MM.1S (cell line): ENCODE measurements around the gene STK39.

Experiments
- DNase-seq: peaks from one replicate; pipeline ENCODE4 v3.0.0-alpha.2; 2015
- H2AFZ ChIP-seq: fragments of 300-600 bp; sonication (generic); 2 replicates; pipeline ENCODE4 v1.6.0; 2016; ENCODE audit warnings: antibody characterized with exemption, low read length
- H3F3A ChIP-seq: fragments of 300-600 bp; sonication (generic); 2 replicates; pipeline ENCODE4 v1.6.1; 2016; ENCODE audit warnings: mild to moderate bottlenecking, antibody characterized with exemption, low read length, moderate library complexity, mixed read lengths; ENCODE audit not compliant: insufficient read depth
- H3K27ac ChIP-seq: fragments of 300-600 bp; sonication (generic); 2 replicates; pipeline ENCODE4 v1.5.1; 2016; ENCODE audit warnings: mild to moderate bottlenecking, low read length
- H3K27me3 ChIP-seq: fragments of 300-600 bp; sonication (generic); replicated peaks from 2 replicates; pipeline ENCODE4 v1.6.0; 2016; ENCODE audit warnings: low read length; ENCODE audit not compliant: insufficient read depth
- H3K36me3 ChIP-seq: fragments of 300-600 bp; sonication (generic); replicated peaks from 2 replicates; pipeline ENCODE4 v1.6.1; 2016; ENCODE audit warnings: mild to moderate bottlenecking, low read length, mixed read lengths; ENCODE audit not compliant: insufficient read depth
- H3K4me1 ChIP-seq: fragments of 300-600 bp; sonication (generic); 2 replicates; pipeline ENCODE4 v1.6.1; 2016; ENCODE audit warnings: low read length, mixed read lengths
- H3K4me2 ChIP-seq: fragments of 300-600 bp; sonication (generic); 2 replicates; pipeline ENCODE4 v1.6.0; 2016; ENCODE audit warnings: low read depth, low read length
- H3K4me3 ChIP-seq: fragments of 300-600 bp; sonication (generic); 2 replicates; pipeline ENCODE4 v1.5.1; 2016; ENCODE audit warnings: low read length, mixed read lengths
- H3K79me2 ChIP-seq: fragments of 300-600 bp; sonication (generic); 2 replicates; pipeline ENCODE4 v1.6.1; 2016; ENCODE audit warnings: mixed run types, low read length, mixed read lengths
- H3K9ac ChIP-seq: fragments of 300-600 bp; sonication (generic); 2 replicates; pipeline ENCODE4 v1.6.1; 2016; ENCODE audit warnings: low read length, mixed read lengths
- H3K9me2 ChIP-seq: fragments of 300-600 bp; sonication (generic); replicated peaks from 2 replicates; pipeline ENCODE4 v1.6.1; 2016; ENCODE audit warnings: mild to moderate bottlenecking, low read length, mixed read lengths; ENCODE audit not compliant: insufficient read depth
- H3K9me3 ChIP-seq: fragments of 300-600 bp; sonication (generic); replicated peaks from 2 replicates; pipeline ENCODE4 v1.6.1; 2016; ENCODE audit warnings: mild to moderate bottlenecking, low read length, mixed read lengths; ENCODE audit not compliant: insufficient read depth
- H4K20me1 ChIP-seq: fragments of 300-600 bp; sonication (generic); 2 replicates; pipeline ENCODE4 v1.6.1; 2016; ENCODE audit warnings: mild to moderate bottlenecking, low read length, moderate library complexity, mixed read lengths; ENCODE audit not compliant: insufficient read depth
- CTCF ChIP-seq: fragments of 300-600 bp; sonication (generic); IDR thresholded peaks from 2 replicates; pipeline ENCODE4 v1.5.1; 2016; ENCODE audit warnings: antibody characterized with exemption, low read length, mixed read lengths
- EZH2 ChIP-seq: fragments of 300-600 bp; sonication (generic); optimal IDR thresholded peaks from 2 replicates; pipeline ENCODE3; 2017; ENCODE audit warnings: low read depth, mild to moderate bottlenecking, antibody characterized with exemption, low read length, mixed read lengths
- EZH2phosphoT487 ChIP-seq: fragments of 300-600 bp; sonication (generic); IDR thresholded peaks from 2 replicates; pipeline ENCODE4 v1.6.1; 2018; ENCODE audit warnings: antibody characterized with exemption, low read length

The STK39 gene

GRCh38 chr2:167965907-167966761, 281.3 kb downstream of the STK39 start:
- TF ChIP-seq EZH2phosphoT487 (no peak), EZH2 (no peak), CTCF (no peak)
- no peak overlapping the region for H3K4me3 ChIP-seq
- H3K4me1 ChIP-seq = no peaks in the 10 kb centered on the region
- H3F3A ChIP-seq = no peaks in the 10 kb centered on the region
- H3K79me2 ChIP-seq = no peaks in the 10 kb centered on the region
- no peak overlapping the region for H3K4me2 ChIP-seq
- H3K9me2 ChIP-seq = no peaks in the 10 kb centered on the region
- DNase-seq = no peak
- H3K36me3 ChIP-seq = no peaks in the 10 kb centered on the region
- no peak overlapping the region for H3K27ac ChIP-seq
- H3K9me3 ChIP-seq = no peaks in the 10 kb centered on the region
- H2AFZ ChIP-seq = no peak overlapping the region
- no peaks in the 10 kb centered on the region for H3K27me3 ChIP-seq
- H4K20me1 ChIP-seq = no peaks in the 10 kb centered on the region
- no peak overlapping the region for H3K9ac ChIP-seq

GRCh38 chr2:167964650-167965413, 282.6 kb downstream of the STK39 start:
- no peak for DNase-seq

More at GRCh38 chr2:167964650-167965413, 282.6 kb downstream of the STK39 start:
- H3F3A ChIP-seq = no peaks in the 10 kb centered on the region
- H3K9me3 ChIP-seq = no peaks in the 10 kb centered on the region
- no peak overlapping the region for H3K4me2 ChIP-seq
- no peak overlapping the region for H3K4me3 ChIP-seq
- H3K4me1 ChIP-seq = no peaks in the 10 kb centered on the region
- TF ChIP-seq CTCF (peak; percentile 40), EZH2phosphoT487 (no peak), EZH2 (no peak)
- H3K27me3 ChIP-seq = no peaks in the 10 kb centered on the region
- H3K9ac ChIP-seq = no peak overlapping the region
- no peaks in the 10 kb centered on the region for H3K9me2 ChIP-seq
- no peaks in the 10 kb centered on the region for H4K20me1 ChIP-seq
- no peak overlapping the region for H3K27ac ChIP-seq
- H3K79me2 ChIP-seq = no peaks in the 10 kb centered on the region
- no peaks in the 10 kb centered on the region for H3K36me3 ChIP-seq
- no peak overlapping the region for H2AFZ ChIP-seq
